HG02763 (cell line): ENCODE measurements around the gene SNX9.
"Not testable (repeated sequence)": the region's sequence is repeated elsewhere in the genome, so short reads cannot be mapped to it uniquely, and the experiment has no call there.

Source experiments
- ATAC-seq: cut with Tn5 transposase; IDR thresholded peaks from one replicate; pipeline ENCODE4 v1.9.1; 2021; ENCODE audit warnings: mild to moderate bottlenecking, moderate library complexity; ENCODE audit not compliant: unreplicated experiment

SNX9 gene

DNA sequence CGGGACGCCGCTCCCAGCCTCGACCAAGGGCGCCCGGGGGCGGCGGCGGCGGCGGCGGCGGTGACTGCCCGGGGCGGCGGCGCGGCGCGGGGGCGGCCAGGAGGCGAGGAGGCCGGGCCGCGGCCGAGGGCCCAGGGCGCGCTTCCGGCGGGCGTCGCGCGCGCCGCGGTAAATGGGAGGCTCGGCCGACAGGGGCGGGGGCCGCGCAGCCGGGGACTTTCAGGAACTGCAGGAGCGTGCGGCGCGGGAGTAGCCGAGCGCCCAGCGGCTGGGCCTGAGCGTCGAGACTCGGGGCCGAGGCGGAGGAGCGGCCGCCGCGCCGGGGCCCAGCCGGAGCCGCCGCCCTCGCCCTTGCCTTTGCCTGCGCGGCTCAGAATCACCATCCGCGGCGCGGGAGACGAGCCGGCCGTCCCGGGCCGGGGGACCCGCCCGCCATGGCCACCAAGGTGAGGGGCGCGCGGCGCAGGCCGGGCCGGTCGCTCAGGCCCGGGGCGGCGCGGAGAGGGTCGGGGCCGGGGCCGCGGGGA lies at the start of gene SNX9:
SNX9 (plus strand) TSS at position 246 of the 527 bp plus-strand sequence; CDS start at position 435, 189 bp downstream.
- ATAC-seq, result peak; percentile 69

DNA sequence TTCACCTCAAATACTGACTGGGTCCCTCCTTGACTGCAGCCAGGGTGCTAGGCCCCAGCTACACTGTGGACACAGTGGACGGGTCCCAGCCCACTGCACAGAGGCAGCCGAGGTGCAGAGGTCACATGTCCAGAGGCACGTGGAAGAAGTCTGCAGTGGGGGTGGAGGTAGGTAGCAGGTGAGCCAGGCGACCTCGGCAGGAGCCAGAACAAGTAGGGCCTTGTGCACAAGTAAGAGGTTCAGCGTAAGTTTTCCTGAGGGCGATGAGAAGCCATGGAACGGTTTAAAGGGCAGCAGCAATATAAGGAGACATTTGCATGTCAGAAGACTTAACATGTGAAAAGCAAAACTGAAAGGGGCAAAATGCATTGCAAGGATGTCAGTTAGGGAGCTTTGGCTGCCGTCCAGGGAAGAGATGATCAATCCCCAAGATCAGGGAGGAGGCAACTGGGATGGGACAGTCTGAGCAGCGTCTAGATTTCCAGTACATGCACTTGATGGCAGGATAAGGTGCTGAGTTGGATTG lies 49.7 kb upstream of the SNX9 start:
- no peak for ATAC-seq

DNA sequence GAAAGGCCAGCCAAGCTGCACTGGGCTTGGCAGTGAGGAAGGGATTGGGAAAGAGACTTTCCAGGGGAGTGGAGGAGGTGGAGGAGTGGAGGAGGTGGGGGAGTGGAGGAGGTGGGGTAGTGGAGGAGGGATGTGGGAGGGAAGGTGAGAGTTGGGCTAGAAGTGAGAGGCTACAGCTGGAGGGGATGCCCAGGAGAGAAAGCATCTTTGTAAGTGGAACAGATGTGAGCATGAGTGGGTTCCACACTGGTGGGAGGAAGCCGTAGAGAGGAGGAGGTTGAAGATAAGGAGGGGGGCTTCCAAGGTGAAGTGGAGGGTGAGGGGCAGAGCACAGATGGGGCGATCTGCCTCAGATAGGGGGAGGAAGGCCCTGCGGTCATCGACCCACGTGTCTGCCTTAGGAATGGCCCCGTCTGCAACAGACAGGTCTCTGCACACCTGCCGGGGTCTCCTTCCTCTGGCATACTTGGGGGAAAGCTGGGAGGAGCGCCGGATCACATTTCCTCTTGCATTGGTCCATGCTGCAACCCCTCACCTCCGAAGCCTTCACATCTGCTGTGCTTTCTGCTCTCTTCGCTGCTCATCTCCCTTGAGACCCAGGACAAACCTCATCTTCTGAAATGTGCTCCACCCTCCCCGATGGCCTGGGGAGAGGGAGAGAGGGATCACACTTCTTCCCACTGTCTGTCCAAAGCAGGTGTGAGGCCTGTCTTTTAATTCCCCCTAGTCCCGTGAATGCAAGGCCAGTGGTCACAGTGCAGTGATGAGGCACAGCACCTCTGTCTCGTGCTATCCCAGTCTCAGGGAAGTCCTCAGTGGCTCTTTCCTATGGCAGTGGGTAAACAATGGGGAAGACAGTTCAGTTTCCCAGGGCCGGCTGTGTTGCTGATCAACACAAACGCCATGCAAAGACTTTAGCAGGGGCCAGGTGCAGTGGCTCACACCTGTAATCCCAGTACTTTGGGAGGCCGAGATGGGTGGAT lies 48.6 kb upstream of the SNX9 start:
- ATAC-seq, result no peak

DNA sequence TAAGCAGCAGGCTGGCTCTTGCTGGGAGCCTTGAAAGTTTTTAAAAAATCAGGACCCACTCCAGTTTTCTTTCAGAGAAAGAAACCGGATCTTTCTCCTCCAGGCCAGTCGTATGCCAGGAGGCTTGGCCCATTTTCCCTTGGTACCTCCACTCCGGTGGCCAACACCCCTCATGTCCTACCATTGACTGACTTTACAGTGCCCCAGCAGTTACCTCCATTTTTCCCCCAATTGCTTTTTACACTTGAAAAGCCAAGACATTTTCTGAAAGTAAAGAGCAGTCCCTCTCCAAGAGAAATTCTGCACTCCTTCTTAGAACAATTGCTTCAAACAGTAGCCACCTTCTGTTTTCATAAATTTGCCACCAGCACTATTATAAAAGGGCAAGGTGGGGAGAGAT lies 47.7 kb upstream of the SNX9 start:
- ATAC-seq, result no peak

DNA sequence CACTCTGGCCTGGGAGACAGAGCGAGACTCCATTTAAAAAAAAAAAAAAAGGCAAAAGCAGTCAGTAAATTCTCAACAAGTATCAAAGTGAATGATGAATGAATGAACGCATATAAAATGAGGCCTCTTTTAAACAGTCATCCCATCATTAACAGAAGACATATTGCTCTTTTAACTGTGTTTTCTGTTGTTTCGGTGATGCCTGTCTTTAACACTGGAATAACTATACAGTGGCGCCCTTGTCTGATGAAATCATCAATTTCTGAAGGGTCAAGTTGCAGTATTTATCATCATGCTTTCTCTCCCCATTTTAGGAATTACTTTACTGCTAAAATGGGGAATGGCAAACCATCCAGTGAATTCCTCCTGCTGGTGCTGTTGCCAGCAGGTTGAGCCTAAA lies 45.7 kb upstream of the SNX9 start:
- no peak for ATAC-seq

DNA sequence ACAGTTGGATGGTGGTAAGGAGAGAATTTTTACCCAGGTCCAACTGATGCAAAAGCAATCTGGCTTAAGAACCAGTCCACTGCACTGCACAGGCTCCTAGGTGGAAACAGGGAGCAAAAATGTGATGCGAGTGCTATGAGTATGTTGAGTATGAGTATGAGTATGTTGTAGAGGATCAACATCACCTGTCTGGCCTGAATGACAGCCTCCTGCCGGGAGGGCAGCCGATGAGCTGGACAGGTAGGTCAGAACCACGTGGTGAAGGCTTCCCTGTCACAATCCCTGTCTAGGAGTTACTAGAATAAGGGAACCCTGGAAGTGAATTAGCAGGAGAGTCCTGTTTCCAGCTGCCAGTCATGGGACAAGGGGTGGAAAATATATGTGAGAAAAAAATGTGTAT lies 44.3 kb upstream of the SNX9 start:
- no peak for ATAC-seq

DNA sequence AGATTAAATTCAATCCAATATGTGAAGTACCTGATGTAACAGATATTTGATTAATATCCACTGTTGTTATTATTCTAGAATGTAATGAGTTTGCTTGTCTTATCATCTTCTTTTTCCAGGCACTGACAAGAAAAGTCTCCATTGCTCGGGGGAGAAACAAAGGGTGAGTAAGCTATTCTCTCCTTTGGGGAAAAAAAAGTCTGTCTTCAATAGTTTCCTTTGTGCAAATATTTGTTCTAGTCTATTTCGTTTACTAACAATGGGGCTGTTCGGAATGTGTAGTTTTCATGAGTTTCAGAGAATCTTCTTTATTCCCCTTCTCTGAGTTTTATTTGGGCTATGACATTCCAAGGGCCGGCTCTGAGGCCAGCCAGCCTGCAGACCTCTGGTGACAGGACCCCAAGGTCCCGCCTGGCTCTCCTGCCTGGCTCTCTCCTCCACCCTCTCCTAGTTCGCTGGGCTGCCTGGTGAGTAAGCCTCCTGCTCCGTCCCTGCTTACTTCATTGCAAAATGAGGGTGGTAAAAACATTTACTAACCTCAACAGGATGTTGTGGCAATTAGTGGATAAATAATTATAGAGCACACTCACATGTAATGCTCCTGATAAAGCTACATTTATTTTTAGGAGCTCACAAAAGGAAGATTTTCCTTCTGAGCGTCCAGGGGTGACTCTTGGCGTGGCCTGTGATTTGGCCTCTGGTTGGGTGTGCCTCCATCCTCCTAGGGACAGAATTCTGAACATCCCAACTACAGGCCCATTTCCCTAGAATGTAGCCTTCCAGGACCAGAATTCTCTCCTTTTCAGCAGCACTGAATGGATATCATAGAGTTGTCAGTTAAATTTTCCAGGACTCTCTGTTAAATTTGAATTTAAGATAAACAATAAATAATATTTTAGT lies 43.1 kb upstream of the SNX9 start:
- no peak for ATAC-seq

DNA sequence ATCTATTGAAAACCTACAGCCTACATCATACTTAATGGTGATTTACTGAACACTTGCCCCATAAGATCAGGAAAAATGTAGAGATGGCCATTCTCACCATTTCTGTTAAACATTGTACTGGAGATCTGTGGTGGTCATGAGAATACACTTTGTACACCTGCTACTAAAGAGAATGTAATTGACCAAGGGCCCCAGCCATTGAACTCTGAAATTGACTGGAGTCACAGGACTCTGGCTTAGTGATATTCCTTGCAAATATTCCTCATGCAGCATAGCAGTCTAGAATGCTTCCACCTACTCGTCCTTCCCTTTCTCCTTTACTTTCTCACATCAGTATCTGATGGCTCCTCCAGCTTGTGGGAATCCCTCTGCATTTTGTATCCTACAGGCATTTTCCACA lies 37.4 kb upstream of the SNX9 start:
- no peak for ATAC-seq

DNA sequence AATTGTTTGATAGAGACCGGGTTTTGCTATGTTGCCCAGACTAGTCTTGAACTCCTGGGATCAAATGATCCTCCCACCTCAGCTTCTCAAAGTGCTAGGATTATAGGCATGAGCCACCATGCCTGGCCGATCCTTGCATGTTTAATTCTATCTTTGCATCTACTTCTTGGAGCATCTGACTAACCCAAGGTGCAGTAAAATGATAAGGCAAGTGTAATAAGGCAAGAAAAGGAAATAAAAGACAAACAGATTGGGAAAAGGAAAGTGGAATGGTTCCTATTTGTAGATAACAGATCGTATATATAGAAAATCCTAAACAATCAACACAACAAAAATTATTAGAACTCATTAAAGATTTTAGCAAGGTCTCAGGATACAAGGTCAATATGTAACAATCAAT lies 36.8 kb upstream of the SNX9 start:
- no peak for ATAC-seq

DNA sequence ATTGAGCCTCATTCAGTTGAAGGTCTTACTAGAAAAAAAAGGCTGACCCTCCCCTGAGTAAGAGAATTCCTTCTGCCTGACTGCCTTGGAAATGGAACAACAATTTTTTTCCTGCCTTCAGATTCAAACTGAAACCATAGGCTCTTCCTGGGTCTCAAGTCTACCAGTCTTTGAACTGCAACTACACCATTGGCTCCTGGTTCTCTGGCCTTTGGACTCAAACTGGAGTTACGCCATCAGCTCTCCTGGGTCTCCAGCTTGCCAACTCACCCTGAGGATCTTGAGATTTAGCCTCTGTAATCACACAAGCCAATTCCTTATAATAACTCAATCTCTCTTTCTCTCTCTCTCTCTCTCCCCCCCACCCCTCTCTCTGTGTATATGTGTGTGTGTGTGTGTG lies 36.0 kb upstream of the SNX9 start:
- no peak for ATAC-seq

DNA sequence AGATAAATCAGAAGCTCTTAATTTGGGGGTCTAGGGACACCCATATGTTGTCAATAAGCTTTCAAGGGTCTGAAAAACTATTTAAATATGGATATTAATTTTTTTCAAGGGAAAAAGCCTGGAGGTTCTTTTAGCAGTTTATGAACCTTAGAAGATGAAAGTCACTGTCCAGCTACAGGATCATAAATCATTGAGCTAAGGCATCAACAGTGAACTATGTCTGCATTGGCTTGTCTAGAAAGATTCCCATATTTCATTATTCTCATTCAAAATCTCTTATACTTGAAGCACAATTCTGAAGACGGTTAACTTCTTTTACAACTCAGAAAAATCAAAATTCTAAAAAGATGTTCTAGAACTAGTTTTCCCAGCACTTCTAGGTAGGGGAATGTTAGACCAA lies 34.9 kb upstream of the SNX9 start:
- ATAC-seq, result no peak

DNA sequence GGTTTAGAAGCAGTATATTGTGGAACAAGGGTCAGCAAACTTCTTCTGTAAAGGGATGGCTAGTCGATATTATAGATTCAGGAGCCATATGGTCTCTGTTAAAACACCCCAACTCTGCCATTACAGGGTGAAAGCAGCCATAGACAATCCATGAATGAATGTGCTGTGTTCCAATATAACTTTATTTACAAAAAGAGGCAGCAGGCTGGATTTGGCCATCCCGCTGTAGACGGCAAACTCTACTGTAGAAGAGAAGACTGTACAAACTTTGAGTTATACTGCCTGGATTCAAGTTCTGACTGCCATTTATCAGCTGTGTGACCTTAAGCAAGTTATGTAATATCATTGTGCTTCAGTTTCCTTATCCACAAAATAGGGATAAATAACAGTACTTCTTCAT lies 33.7 kb upstream of the SNX9 start:
- no peak for ATAC-seq

DNA sequence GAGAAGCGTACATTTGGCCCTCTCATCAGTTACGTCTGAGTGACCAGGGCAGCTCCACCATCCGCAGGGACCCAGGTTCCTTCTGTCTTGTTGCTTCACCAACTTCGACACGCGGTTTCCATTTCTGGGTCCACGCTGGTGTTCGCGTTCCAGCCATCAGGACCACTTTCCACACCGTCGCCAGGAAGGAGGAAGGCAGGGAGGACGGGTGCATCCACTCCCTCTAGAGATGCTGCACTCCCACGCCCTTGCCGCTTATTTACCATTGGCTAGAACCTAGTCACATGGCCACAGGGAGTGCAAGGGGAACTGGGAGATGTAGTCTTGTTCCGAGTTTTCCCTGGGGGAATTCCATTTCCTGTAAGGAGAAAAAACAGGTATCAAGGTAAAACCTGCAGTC lies 33.2 kb upstream of the SNX9 start:
- ATAC-seq, result no peak

DNA sequence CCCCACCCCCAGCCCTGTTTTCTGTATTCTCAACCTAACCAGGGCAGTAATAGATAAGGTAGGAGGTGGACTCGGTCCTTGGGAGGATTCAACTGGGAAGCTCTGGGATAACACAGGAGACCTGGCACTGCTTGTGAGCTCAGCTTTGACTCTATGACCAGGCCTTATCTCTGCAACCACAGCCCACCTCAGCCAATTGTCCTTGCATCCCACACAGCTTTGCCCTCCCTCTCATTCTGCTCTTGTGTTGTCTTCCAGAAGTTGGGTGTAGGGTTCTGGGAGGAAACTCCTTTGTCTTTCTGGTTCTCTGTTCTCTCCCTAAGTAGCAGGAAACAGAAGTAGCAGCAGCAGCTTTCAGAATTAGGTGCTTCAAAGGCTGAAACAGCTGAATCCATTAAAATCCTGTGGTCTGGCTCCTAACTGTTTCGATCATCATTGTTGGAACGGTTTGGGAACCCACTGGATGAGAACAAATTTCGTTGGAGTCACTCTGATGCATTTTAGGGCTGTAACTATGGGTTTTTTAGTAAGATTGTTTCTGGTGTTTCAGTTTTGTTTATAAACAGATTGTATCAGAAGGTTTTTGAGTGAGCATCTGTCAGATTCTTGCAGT lies 32.4 kb upstream of the SNX9 start:
- no peak for ATAC-seq

DNA sequence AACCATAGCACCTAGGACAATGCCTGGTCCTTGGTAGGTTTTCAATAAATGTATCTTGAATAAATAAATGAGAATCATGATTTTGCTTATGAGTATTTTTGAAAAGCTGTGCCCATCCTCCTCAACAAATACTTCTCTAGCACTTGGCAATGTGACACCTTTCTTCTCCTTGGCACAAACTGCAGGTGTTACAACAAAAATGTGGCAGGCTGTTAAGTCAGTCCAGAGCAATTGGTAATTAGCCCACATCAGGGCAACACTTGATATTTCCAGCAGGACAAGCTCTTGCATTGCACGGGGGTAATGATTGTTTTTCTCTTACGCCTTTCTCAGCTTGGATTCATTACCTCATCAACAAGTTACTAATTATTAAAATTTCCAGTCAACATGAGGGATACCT lies 31.6 kb upstream of the SNX9 start:
- ATAC-seq, result no peak

DNA sequence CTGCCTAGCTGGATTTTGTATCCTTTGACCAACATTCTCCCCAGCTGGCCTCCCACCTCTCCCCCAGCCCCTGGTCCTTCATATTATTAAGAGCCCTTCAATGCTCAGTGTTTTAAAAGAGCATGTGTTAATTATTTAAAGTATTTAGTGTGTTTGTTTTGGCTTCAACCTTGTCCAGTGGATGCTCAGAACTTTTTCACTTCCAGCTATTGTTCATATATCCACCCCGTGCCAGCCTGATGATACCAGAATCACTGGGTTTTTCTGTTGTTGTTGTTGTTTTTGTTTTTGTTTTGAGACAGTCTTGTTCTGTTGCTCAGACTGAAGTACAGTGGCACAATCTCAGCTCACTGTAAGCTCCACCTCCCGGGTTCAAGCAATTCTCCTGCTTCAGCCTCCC lies 30.4 kb upstream of the SNX9 start:
- no peak for ATAC-seq

DNA sequence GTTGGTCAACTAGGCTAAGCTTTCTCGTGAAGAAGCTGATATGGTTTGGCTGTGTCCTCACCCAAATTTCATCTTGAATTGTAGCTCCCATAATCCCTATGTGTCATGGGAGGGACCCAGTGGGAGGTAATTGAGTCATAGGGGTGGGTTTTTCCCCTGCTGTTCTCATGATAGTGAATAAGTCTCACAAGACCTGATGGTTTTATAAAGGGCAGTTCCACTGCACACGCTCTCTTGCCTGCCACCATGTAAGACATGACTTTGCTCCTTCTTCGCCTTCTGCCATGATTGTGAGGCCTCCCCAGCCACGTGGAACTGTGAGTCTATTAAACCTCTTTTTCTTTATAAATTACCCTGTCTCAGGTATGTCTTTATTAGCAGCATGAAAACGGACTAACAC lies 29.0 kb upstream of the SNX9 start:
- ATAC-seq, result not testable (repeated sequence)

DNA sequence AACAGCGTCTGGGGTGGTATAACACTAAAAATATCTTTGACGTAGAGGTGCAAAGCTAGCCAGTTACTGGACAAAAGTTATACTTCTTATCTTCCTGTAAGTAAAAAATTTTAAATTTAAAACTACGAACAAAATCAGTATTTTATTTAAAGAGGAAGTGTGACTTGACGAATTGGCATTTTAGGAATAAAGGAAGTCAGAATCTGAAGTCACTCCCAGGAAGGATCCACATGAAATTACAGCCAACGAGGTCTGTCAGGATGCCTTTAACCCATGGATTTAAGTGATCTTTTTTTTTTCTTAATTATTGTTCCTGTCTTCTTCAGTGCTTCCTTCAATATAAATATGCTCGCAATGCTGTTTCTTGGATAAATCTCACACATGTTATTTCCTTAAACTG lies 27.2 kb upstream of the SNX9 start:
- ATAC-seq, result no peak

DNA sequence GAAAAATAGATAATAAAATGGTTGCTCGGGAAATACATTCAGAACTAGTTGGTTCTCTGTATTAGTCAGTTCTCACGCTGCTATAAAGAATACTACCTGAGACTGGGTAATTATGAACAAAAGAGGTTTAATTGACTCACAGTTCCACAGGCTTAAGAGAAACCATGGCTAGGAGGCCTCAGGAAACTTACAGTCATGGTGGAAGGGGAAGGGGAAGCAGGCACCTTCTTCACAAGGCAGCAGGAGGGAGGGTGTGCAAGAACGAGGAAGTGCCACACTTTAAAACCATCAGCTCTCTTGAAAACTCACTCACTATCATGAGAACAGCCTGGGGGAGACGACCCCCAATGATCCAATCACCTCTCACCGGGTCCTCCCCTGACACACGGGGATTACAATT lies 24.2 kb upstream of the SNX9 start:
- no peak for ATAC-seq

DNA sequence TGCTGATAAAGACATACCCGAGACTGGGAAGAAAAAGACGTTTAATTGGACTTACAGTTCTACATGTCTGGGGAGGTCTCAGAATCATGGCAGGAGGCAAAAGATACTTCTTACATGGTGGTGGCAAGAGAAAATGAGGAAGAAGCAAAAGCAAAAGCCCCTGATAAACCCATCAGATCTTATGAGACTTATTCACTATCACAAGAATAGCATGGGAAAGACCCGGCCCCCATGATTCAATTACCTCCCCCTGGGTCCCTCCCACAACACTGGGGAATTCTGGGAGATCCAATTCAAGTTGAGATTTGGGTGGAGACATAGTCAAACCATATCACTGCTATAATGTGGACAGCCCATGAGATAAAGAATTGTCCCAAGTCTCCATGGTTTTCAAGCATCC lies 23.5 kb upstream of the SNX9 start:
- not testable (repeated sequence) for ATAC-seq
